Neutrophil (primary cell): ENCODE measurements around the gene HNRNPH2.

Experiments used
- H3K27ac ChIP-seq: fragments of 200-600 bp; sonication (generic); 2 replicates; pipeline ENCODE4 v1.5.1; 2016; ENCODE audit warnings: mild to moderate bottlenecking, moderate library complexity
- H3K27me3 ChIP-seq: fragments of 200-600 bp; sonication (generic); 2 replicates; pipeline ENCODE4 v1.6.0; 2016; ENCODE audit warnings: mild to moderate bottlenecking
- H3K36me3 ChIP-seq: fragments of 200-600 bp; sonication (generic); 2 replicates; pipeline ENCODE4 v1.5.1; 2017
- H3K4me1 ChIP-seq, 2 experiments: fragments of 200-600 bp in 1 of 2; sonication (generic) in 1 of 2; 1 replicate in 1 of 2; 2 replicates in 1 of 2; pipeline versions ENCODE4 v1.5.1 to v1.6.1; 2013 to 2016; ENCODE audit warnings: low read depth in 1 of 2, low read length in 1 of 2, mild to moderate bottlenecking in 1 of 2, moderate library complexity in 1 of 2; ENCODE audit not compliant: control insufficient read depth in 1 of 2, insufficient read depth in 1 of 2
- H3K4me3 ChIP-seq, 2 experiments: fragments of 200-600 bp in 1 of 2; sonication (generic) in 1 of 2; 1 replicate in 1 of 2; 2 replicates in 1 of 2; pipeline ENCODE4 v1.5.1; 2013 to 2016; ENCODE audit warnings: low read depth in 1 of 2, low read length in 1 of 2, mild to moderate bottlenecking in 1 of 2, moderate library complexity in 1 of 2
- H3K9me3 ChIP-seq: fragments of 200-600 bp; sonication (generic); 2 replicates; pipeline ENCODE4 v1.5.1; 2016
- CTCF ChIP-seq: fragments of 200-600 bp; sonication (generic); IDR thresholded peaks from 2 replicates; pipeline ENCODE4 v1.5.1; 2016; ENCODE audit warnings: antibody characterized with exemption

The HNRNPH2 gene

GRCh38 chrX:101397779-101398178 is 10.2 kb upstream of the HNRNPH2 start:
- Histone ChIP-seq H3K27ac (no peak overlapping the region), H3K4me1 (peaks cover 9% of the 10 kb centered on the region in 2 experiments), H3K9me3 (no peaks in the 10 kb centered on the region), H3K36me3 (no peaks in the 10 kb centered on the region), H3K27me3 (no peaks in the 10 kb centered on the region), H3K4me3 (no peak overlapping the region)
- TF ChIP-seq CTCF: no peak

- peaks cover 16 to 18% of the 10 kb centered on the region in 2 experiments for H3K4me1 ChIP-seq
- no peak overlapping the region for H3K4me3 ChIP-seq
- no peak for TF ChIP-seq CTCF
- no peak overlapping the region for H3K27ac ChIP-seq
- H3K9me3 ChIP-seq: no peaks in the 10 kb centered on the region
- H3K27me3 ChIP-seq: no peaks in the 10 kb centered on the region
- no peaks in the 10 kb centered on the region for H3K36me3 ChIP-seq
Observed at GRCh38 chrX:101398694-101399093, 9.3 kb upstream of the HNRNPH2 start.

GRCh38 chrX:101399825-101400224 is 8.2 kb upstream of the HNRNPH2 start:
- Histone ChIP-seq H3K36me3 (no peaks in the 10 kb centered on the region), H3K9me3 (no peaks in the 10 kb centered on the region), H3K4me1 (peaks cover 16 to 19% of the 10 kb centered on the region in 2 experiments), H3K27me3 (no peaks in the 10 kb centered on the region), H3K4me3 (no peak overlapping the region), H3K27ac (no peak overlapping the region)
- TF ChIP-seq CTCF: no peak

- Histone ChIP-seq H3K9me3 (no peaks in the 10 kb centered on the region), H3K4me1 (peaks cover 37 to 45% of the 10 kb centered on the region in 2 experiments), H3K27ac (peak overlapping the region; percentile 98), H3K27me3 (no peaks in the 10 kb centered on the region), H3K36me3 (peaks cover 5% of the 10 kb centered on the region), H3K4me3 (peak overlapping the region; percentile 66 to 74)
- TF ChIP-seq CTCF: no peak
Observed at GRCh38 chrX:101407167-101407747, 765 bp upstream of the HNRNPH2 start.

GRCh38 chrX:101408532-101408841 is 465 bp downstream of the HNRNPH2 start:
- H3K9me3 ChIP-seq: no peaks in the 10 kb centered on the region
- peak; percentile 1 for TF ChIP-seq CTCF
- H3K36me3 ChIP-seq: peaks cover 15% of the 10 kb centered on the region
- H3K27ac ChIP-seq: peak overlapping the region; percentile 98
- peaks cover 25 to 34% of the 10 kb centered on the region in 2 experiments for H3K4me1 ChIP-seq
- peak overlapping the region; percentile 60 to 74 for H3K4me3 ChIP-seq
- H3K27me3 ChIP-seq: no peaks in the 10 kb centered on the region
